ENCODE data around the gene CABCOCO1. TPM values are rescaled to one million over a fixed set of nuclear protein-coding genes. Genes with fewer than 3 reads are reported as not detected.

The CABCOCO1 gene
- polyA plus RNA-seq, 1 of the 3 experiments (the other 2 are of a cell fraction) = 0.71 TPM

DNA sequence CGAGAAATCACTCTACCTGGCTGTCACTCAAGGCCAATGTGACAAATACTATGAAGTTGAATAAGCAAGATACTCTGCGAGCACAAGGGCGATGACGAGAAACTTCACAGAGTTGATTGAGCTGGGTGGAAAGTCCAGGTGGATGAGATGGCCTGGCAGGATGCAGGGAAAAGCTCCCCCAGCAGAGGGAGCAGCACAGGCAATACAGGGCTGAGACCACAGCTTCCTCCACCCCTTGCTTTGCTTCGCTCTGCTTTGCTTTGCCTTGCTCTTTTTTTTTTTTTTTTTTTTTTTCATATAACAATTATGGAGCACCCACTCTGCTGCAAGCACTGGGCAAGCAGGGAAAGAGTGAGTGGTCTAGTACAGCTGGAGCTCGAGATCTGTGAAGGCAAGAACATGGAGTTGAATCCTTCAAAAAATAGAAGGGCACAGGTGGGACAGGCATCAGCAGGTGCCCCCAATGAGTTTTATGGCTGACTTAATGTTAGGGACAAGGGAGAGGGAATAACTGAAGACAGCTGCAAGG, 88.3 kb downstream of the CABCOCO1 start:
- Histone ChIP-seq H3K36me3 (replicated peaks in 1 of 2; ENCODE audit: control insufficient read depth in 1 of 2, insufficient read depth in 2 of 2, low read length in 1 of 2) (no peaks in the 10 kb centered on the region), H3K4me3 (ENCODE audit: low read depth in 2 of 2, low read length in 1 of 2) (no peak overlapping the region), H3K9ac (no peak overlapping the region), H4K20me1 (ENCODE audit: insufficient read depth) (no peaks in the 10 kb centered on the region), H3K27me3 (ENCODE audit: insufficient read depth) (no peaks in the 10 kb centered on the region), H3K27ac (ENCODE audit: low read depth in 2 of 2, low read length in 1 of 2) (no peak overlapping the region), H3F3A (replicated peaks; ENCODE audit: insufficient read depth) (peaks cover 4% of the 10 kb centered on the region), H3K79me2 (ENCODE audit: insufficient read depth) (no peaks in the 10 kb centered on the region), H3K9me3 (no peaks in the 10 kb centered on the region), H3K4me1 (ENCODE audit: control insufficient read depth in 1 of 2, insufficient read depth in 2 of 2, low read depth in 1 of 2, low read length in 1 of 2) (peaks cover 26 to 40% of the 10 kb centered on the region in 2 experiments; a peak in 3 of 4 replicates), H3K4me2 (no peak overlapping the region), H2AFZ (ENCODE audit: low read depth) (no peak overlapping the region), H3K9me2 (no peaks in the 10 kb centered on the region)
- ChIA-PET POLR2A (no interaction called here), CTCF (interaction anchor here (0.6 to 3.1 kb wide), 12 partner anchors 11 to 494 kb away, joined by 3 to 15 read pairs (median 7); partner anchors contain the start of gene ARID5B)
- 83% methylated on average over 5 of the region's 6 CpGs for WGBS (ENCODE audit: low lambda C conversion rate)
- DNase-seq = peak; percentile 20
- no peak for TF ChIP-seq EP300 (IDR thresholded peaks at IDR 0.05; ENCODE audit: borderline replicate concordance in 1 of 2, low read depth in 1 of 2, low read length in 1 of 2)
- TF ChIP-seq YY1 (IDR thresholded peaks at IDR 0.05; ENCODE audit: low read depth) = no peak
- TF ChIP-seq CTCF (IDR thresholded peaks at IDR 0.05) = peak; percentile 66
- no peak for TF ChIP-seq RXRA (IDR thresholded peaks at IDR 0.05; ENCODE audit: borderline replicate concordance, low read depth)
- no peak for TF ChIP-seq POLR2AphosphoS5 (IDR thresholded peaks at IDR 0.05; ENCODE audit: low read depth, low read length)
- TF ChIP-seq SMC3 (IDR thresholded peaks at IDR 0.05; ENCODE audit: low read depth, low read length) = peak; percentile 78
- no peak for TF ChIP-seq REST (IDR thresholded peaks at IDR 0.05; ENCODE audit: low read depth, low read length)
- no peak for TF ChIP-seq TCF12 (IDR thresholded peaks at IDR 0.05)
- no peak for TF ChIP-seq ELF1 (IDR thresholded peaks at IDR 0.05)
- TF ChIP-seq, protein P1, sequence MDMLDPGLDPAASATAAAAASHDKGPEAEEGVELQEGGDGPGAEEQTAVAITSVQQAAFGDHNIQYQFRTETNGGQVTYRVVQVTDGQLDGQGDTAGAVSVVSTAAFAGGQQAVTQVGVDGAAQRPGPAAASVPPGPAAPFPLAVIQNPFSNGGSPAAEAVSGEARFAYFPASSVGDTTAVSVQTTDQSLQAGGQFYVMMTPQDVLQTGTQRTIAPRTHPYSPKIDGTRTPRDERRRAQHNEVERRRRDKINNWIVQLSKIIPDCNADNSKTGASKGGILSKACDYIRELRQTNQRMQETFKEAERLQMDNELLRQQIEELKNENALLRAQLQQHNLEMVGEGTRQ (IDR thresholded peaks at IDR 0.05; ENCODE audit: borderline replicate concordance, low read depth, low read length) = no peak
- TF ChIP-seq FOXJ3 (CRISPR knock-in tag; IDR thresholded peaks at IDR 0.05) = no peak
- TF ChIP-seq RAD21 (IDR thresholded peaks at IDR 0.05; ENCODE audit: low read length) = peak; percentile 64
